CD14-positive monocyte (primary cell): ENCODE results near the gene CDC42EP3. TPM values are rescaled to one million over a fixed set of nuclear protein-coding genes. Genes with fewer than 3 reads are reported as not detected.
A peak's percentile ranks its signal among the peaks of the same experiment; 100 is the strongest.

Experiments
- DNase-seq, 3 donors: peaks; one replicate each; pipeline ENCODE4 v3.0.0-alpha.2; 2011 to 2022
- H2AFZ ChIP-seq: 2 replicates; pipeline ENCODE4 v1.6.0; 2012; ENCODE audit warnings: mild to moderate bottlenecking, low read depth, low read length, inconsistent platforms; ENCODE audit not compliant: insufficient read depth, poor library complexity, severe bottlenecking
- H3K27ac ChIP-seq, 2 donors: 1 replicate in 1 of 2; 2 replicates in 1 of 2; pipeline ENCODE4 v1.5.1; 2012 to 2013; ENCODE audit warnings: low read length in 2 of 2, control low read depth in 1 of 2, inconsistent platforms in 1 of 2, low read depth in 1 of 2, mild to moderate bottlenecking in 1 of 2
- H3K27me3 ChIP-seq, 2 donors: one replicate each; pipeline versions ENCODE4 v1.6.0 to v1.6.1; 2011 to 2013; ENCODE audit warnings: low read length in 2 of 2; ENCODE audit not compliant: control insufficient read depth in 2 of 2, insufficient read depth in 2 of 2
- H3K36me3 ChIP-seq, 2 donors: replicated peaks in 1 of 2; 1 replicate in 1 of 2; 2 replicates in 1 of 2; pipeline versions ENCODE4 v1.5.1 to v1.6.1; 2012 to 2013; ENCODE audit warnings: low read length in 2 of 2, control low read depth in 1 of 2, inconsistent platforms in 1 of 2, mild to moderate bottlenecking in 1 of 2; ENCODE audit not compliant: insufficient read depth in 2 of 2, control insufficient read depth in 1 of 2
- H3K4me1 ChIP-seq, 2 donors: 1 replicate in 1 of 2; 2 replicates in 1 of 2; pipeline versions ENCODE4 v1.5.1 to v1.6.1; 2012 to 2013; ENCODE audit warnings: low read length in 2 of 2, control low read depth in 1 of 2, inconsistent platforms in 1 of 2, mild to moderate bottlenecking in 1 of 2, moderate library complexity in 1 of 2; ENCODE audit not compliant: insufficient read depth in 2 of 2, control insufficient read depth in 1 of 2
- H3K4me2 ChIP-seq: replicated peaks from 2 replicates; pipeline ENCODE3; 2012; ENCODE audit warnings: low read length, moderate library complexity, mild to moderate bottlenecking; ENCODE audit not compliant: poor library complexity, severe bottlenecking; ENCODE audit errors: extremely low read depth
- H3K4me3 ChIP-seq, 3 experiments: fragments of 200-600 bp in 1 of 3; sonication (generic) in 1 of 3; replicated peaks in 1 of 3; 1 replicate in 2 of 3; 2 replicates in 1 of 3; pipeline ENCODE4 v1.5.1; 2011 to 2013; ENCODE audit warnings: low read length in 3 of 3, mild to moderate bottlenecking in 3 of 3, control low read depth in 2 of 3, low read depth in 2 of 3, inconsistent platforms in 1 of 3, moderate library complexity in 1 of 3
- H3K79me2 ChIP-seq: 2 replicates; pipeline ENCODE4 v1.6.0; 2012; ENCODE audit warnings: mild to moderate bottlenecking, control low read depth, inconsistent platforms, low read length, moderate library complexity; ENCODE audit not compliant: insufficient read depth
- H3K9ac ChIP-seq: 2 replicates; pipeline ENCODE4 v1.6.0; 2017; ENCODE audit warnings: low read length, mild to moderate bottlenecking; ENCODE audit not compliant: insufficient read depth, poor library complexity, severe bottlenecking
- H3K9me3 ChIP-seq, 2 donors: replicated peaks in 1 of 2; 1 replicate in 1 of 2; 2 replicates in 1 of 2; pipeline versions ENCODE4 v1.5.1 to v1.6.1; 2012 to 2013; ENCODE audit warnings: low read length in 2 of 2, control low read depth in 1 of 2; ENCODE audit not compliant: control insufficient read depth in 1 of 2, insufficient read depth in 1 of 2
- H4K20me1 ChIP-seq: 2 replicates; pipeline ENCODE4 v1.6.0; 2012; ENCODE audit warnings: mild to moderate bottlenecking, low read length, control low read depth, moderate library complexity; ENCODE audit not compliant: insufficient read depth
- H3K27ac Mint-ChIP-seq, 7 donors: one replicate each; pipeline ENCODE4 v1.8.0; 2020; ENCODE audit warnings: mild to moderate bottlenecking in 7 of 7, mixed read lengths in 7 of 7, moderate library complexity in 6 of 7, inconsistent platforms in 2 of 7
- H3K27me3 Mint-ChIP-seq, 3 donors: one replicate each; pipeline ENCODE4 v1.8.0; 2021 to 2022; ENCODE audit warnings: low read depth in 3 of 3, mild to moderate bottlenecking in 3 of 3, mixed read lengths in 3 of 3, moderate library complexity in 3 of 3, inconsistent platforms in 1 of 3
- H3K36me3 Mint-ChIP-seq, 2 donors: one replicate each; pipeline ENCODE4 v1.8.0; 2020; ENCODE audit warnings: mixed read lengths in 2 of 2, inconsistent platforms in 1 of 2, mild to moderate bottlenecking in 1 of 2
- H3K4me1 Mint-ChIP-seq: one replicate; pipeline ENCODE4 v1.8.0; 2020; ENCODE audit warnings: mild to moderate bottlenecking, mixed read lengths
- H3K4me3 Mint-ChIP-seq, 2 donors: one replicate each; pipeline ENCODE4 v1.8.0; 2020; ENCODE audit warnings: mild to moderate bottlenecking in 2 of 2, mixed read lengths in 2 of 2, moderate library complexity in 1 of 2
- H3K9me3 Mint-ChIP-seq, 7 donors: one replicate each; pipeline ENCODE4 v1.8.0; 2020 to 2022; ENCODE audit warnings: mixed read lengths in 7 of 7, mild to moderate bottlenecking in 6 of 7, moderate library complexity in 6 of 7, inconsistent platforms in 2 of 7
- CTCF ChIP-seq: fragments of 200-600 bp; IDR thresholded peaks from one replicate; pipeline ENCODE4 v1.8.0; 2022; ENCODE audit warnings: antibody characterized with exemption, mild to moderate bottlenecking
- WGBS: methylation state at CpG from one replicate; pipeline ENCODE4 v1.1.5; 2013; ENCODE audit warnings: missing lambda C conversion rate; ENCODE audit not compliant: insufficient coverage; 5-methylcytosine and 5-hydroxymethylcytosine counted together
- intact Hi-C, 2 donors: fragments of 100-400 bp; cut with micrococcal nuclease; formaldehyde crosslinking; loops; one replicate each; pipeline versions ENCODE4 v1.15.0 to v1.15.1; 2023
- polyA plus RNA-seq, 3 donors: library from polyadenylated mRNA; depleted of rRNA in 1 of 3; unstranded in 2 of 3; stranded (reverse) in 1 of 3; fragments of 300-500 nt in 2 of 3; fragments of >200 nt in 1 of 3; fragmentation: Illumina TruSeq in 2 of 3; gene quantifications; 1 replicate in 2 of 3; 2 replicates in 1 of 3; pipeline ENCODE4 v1.2.3, GENCODE V29; 2012 to 2021

The CDC42EP3 gene
- polyA plus RNA-seq, 3 donors: 179 to 272 (median 249) TPM

GRCh38 chr2:37614061-37614738, 57.2 kb downstream of the CDC42EP3 start:
- DNase-seq: peak in 2 of 3 donors; percentile 53 to 72
- H3K4me3 ChIP-seq: no peak overlapping the region
- H3K9me3 Mint-ChIP-seq: peaks cover 0 to 6% (median 2%) of the 10 kb centered on the region in 7 donors
- H3K27me3 ChIP-seq: no peaks in the 10 kb centered on the region
- no peak overlapping the region for H3K9ac ChIP-seq
- H3K4me2 ChIP-seq: no peak overlapping the region
- H3K4me3 Mint-ChIP-seq: no peak overlapping the region
- TF ChIP-seq CTCF: no peak
- H2AFZ ChIP-seq: no peak overlapping the region
- peaks cover 38% of the 10 kb centered on the region for H3K4me1 Mint-ChIP-seq
- H3K36me3 ChIP-seq: no peaks in the 10 kb centered on the region
- H4K20me1 ChIP-seq: no peaks in the 10 kb centered on the region
- H3K27me3 Mint-ChIP-seq: peaks cover 0 to 1% (median 0%) of the 10 kb centered on the region in 3 donors
- H3K27ac ChIP-seq: peak overlapping the region in 1 of 2 donors; percentile 21
- H3K4me1 ChIP-seq: peaks cover 39 to 41% of the 10 kb centered on the region in 2 donors
- no peaks in the 10 kb centered on the region for H3K79me2 ChIP-seq
- peaks cover 5 to 8% of the 10 kb centered on the region in 2 donors for H3K36me3 Mint-ChIP-seq
- H3K27ac Mint-ChIP-seq: peak overlapping the region in 2 of 7 donors; percentile 34 to 54
- no peaks in the 10 kb centered on the region for H3K9me3 ChIP-seq
- 93% methylated on average over 2 of the region's 7 CpGs for WGBS
- intact Hi-C loops: no loop called here

- no peak for DNase-seq
- Mint-ChIP-seq H3K36me3 (peaks cover 5 to 8% of the 10 kb centered on the region in 2 donors), H3K27me3 (peaks cover 0 to 1% (median 0%) of the 10 kb centered on the region in 3 donors), H3K4me3 (no peak overlapping the region), H3K9me3 (peaks cover 0 to 10% (median 2%) of the 10 kb centered on the region in 7 donors), H3K27ac (no peak overlapping the region), H3K4me1 (peaks cover 35% of the 10 kb centered on the region)
- H3K79me2 ChIP-seq: no peaks in the 10 kb centered on the region
- no peak overlapping the region for H3K27ac ChIP-seq
- no peaks in the 10 kb centered on the region for H3K9me3 ChIP-seq
- no peak overlapping the region for H3K4me2 ChIP-seq
- no peak overlapping the region for H3K4me3 ChIP-seq
- no peaks in the 10 kb centered on the region for H3K27me3 ChIP-seq
- WGBS: 95% methylated on average over 4 of the region's 4 CpGs
- H3K9ac ChIP-seq: no peak overlapping the region
- intact Hi-C loops: no loop called here
- no peaks in the 10 kb centered on the region for H3K36me3 ChIP-seq
- no peaks in the 10 kb centered on the region for H4K20me1 ChIP-seq
- H3K4me1 ChIP-seq: peaks cover 36 to 37% of the 10 kb centered on the region in 2 donors
- no peak for TF ChIP-seq CTCF
- no peak overlapping the region for H2AFZ ChIP-seq
Measured at GRCh38 chr2:37612382-37612781, 59.1 kb downstream of the CDC42EP3 start.
